IMR-90 (cell line): ENCODE measurements around the gene CHST6. TPM values are rescaled to one million over a fixed set of nuclear protein-coding genes. Genes with fewer than 3 reads are reported as not detected.

Experiments used
- ATAC-seq: fragments of 200-7000 bp; cut with Tn5 transposase; 2 replicates; pipeline ENCODE4 v1.9.1; 2020; ENCODE audit warnings: low read depth, mild to moderate bottlenecking, moderate library complexity
- BruUV-seq: library from RNA; stranded (reverse); fragments of 400-500 nt; replicated peaks from 2 replicates; lab custom pipeline; 2021; lab: Mats Ljungman, UMichigan
- CTCF ChIA-PET: fragments of 300-600 bp; formaldehyde crosslinking; extraction: SDS; loops from one replicate; lab custom pipeline; 2021; ENCODE audit warnings: antibody characterized with exemption; lab: Yijun Ruan, JAX
- POLR2A ChIA-PET: fragments of 300-600 bp; sonication (Branson Sonifier 250); formaldehyde crosslinking; loops from one replicate; lab custom pipeline; 2022; ENCODE audit warnings: antibody characterized with exemption; ENCODE audit not compliant: unreplicated experiment; lab: Charles Lee
- DNase-seq: peaks from one replicate; pipeline ENCODE4 v3.0.0; 2013
- H2AFZ ChIP-seq: replicated peaks from 2 replicates; pipeline ENCODE3; 2013; ENCODE audit warnings: low read length, mild to moderate bottlenecking; ENCODE audit not compliant: poor library complexity
- H2AK5ac ChIP-seq: 2 replicates; pipeline ENCODE4 v1.6.1; 2013; ENCODE audit warnings: low read depth, low read length, inconsistent platforms
- H2AK9ac ChIP-seq: replicated peaks from 2 replicates; pipeline ENCODE3; 2013; ENCODE audit warnings: mild to moderate bottlenecking, low read depth, low read length, moderate library complexity; ENCODE audit not compliant: poor library complexity
- H2BK120ac ChIP-seq: 2 replicates; pipeline ENCODE4 v1.6.1; 2013; ENCODE audit warnings: low read depth, low read length, inconsistent platforms
- H2BK15ac ChIP-seq: 3 replicates; pipeline ENCODE4 v1.6.1; 2013; ENCODE audit warnings: low read depth, low read length, inconsistent platforms
- H2BK20ac ChIP-seq: 2 replicates; pipeline ENCODE4 v1.6.1; 2013; ENCODE audit warnings: low read depth, mild to moderate bottlenecking, inconsistent platforms, low read length, moderate library complexity
- H2BK5ac ChIP-seq: 2 replicates; pipeline ENCODE4 v1.6.1; 2013; ENCODE audit warnings: mild to moderate bottlenecking, low read depth, low read length, inconsistent platforms; ENCODE audit not compliant: poor library complexity, severe bottlenecking
- H3K14ac ChIP-seq: replicated peaks from 2 replicates; pipeline ENCODE4 v1.6.1; 2013; ENCODE audit warnings: low read depth, low read length, inconsistent platforms
- H3K18ac ChIP-seq: 2 replicates; pipeline ENCODE4 v1.6.1; 2013; ENCODE audit warnings: low read depth, low read length, control low read depth
- H3K23ac ChIP-seq: 2 replicates; pipeline ENCODE4 v1.6.1; 2013; ENCODE audit warnings: low read depth, low read length, inconsistent platforms
- H3K27ac ChIP-seq: 2 replicates; pipeline ENCODE4 v1.5.1; 2013; ENCODE audit warnings: mild to moderate bottlenecking, control low read depth, low read length; ENCODE audit not compliant: insufficient read depth
- H3K27me3 ChIP-seq: 2 replicates; pipeline ENCODE4 v1.6.1; 2013; ENCODE audit warnings: low read length; ENCODE audit not compliant: control insufficient read depth, insufficient read depth
- H3K36me3 ChIP-seq: 2 replicates; pipeline ENCODE4 v1.6.1; 2013; ENCODE audit warnings: low read length, mixed read lengths; ENCODE audit not compliant: control insufficient read depth, insufficient read depth
- H3K4ac ChIP-seq: 2 replicates; pipeline ENCODE4 v1.6.1; 2013; ENCODE audit warnings: low read depth, low read length, inconsistent platforms
- H3K4me1 ChIP-seq: 2 replicates; pipeline ENCODE4 v1.6.1; 2013; ENCODE audit warnings: low read length, mixed read lengths; ENCODE audit not compliant: control insufficient read depth, insufficient read depth
- H3K4me2 ChIP-seq: 2 replicates; pipeline ENCODE4 v1.6.1; 2013; ENCODE audit warnings: low read depth, mild to moderate bottlenecking, control low read depth, low read length, moderate library complexity
- H3K4me3 ChIP-seq: 2 replicates; pipeline ENCODE4 v1.5.1; 2013; ENCODE audit warnings: low read depth, mild to moderate bottlenecking, control low read depth, low read length, moderate library complexity; ENCODE audit not compliant: insufficient read depth
- H3K56ac ChIP-seq: 2 replicates; pipeline ENCODE4 v1.6.1; 2013; ENCODE audit warnings: low read length, inconsistent platforms; ENCODE audit not compliant: insufficient read depth; ENCODE audit errors: extremely low read depth
- H3K79me1 ChIP-seq, 2 experiments: 2 replicates each; pipeline ENCODE4 v1.6.1; 2013; ENCODE audit warnings: low read length in 2 of 2, inconsistent platforms in 1 of 2, low read depth in 1 of 2
- H3K9ac ChIP-seq: 2 replicates; pipeline ENCODE4 v1.6.1; 2013; ENCODE audit warnings: low read depth, low read length, control low read depth
- H3K9me1 ChIP-seq: 2 replicates; pipeline ENCODE4 v1.6.1; 2013; ENCODE audit warnings: low read length, inconsistent platforms; ENCODE audit not compliant: insufficient read depth
- H3K9me3 ChIP-seq: 2 replicates; pipeline ENCODE4 v1.6.1; 2013; ENCODE audit warnings: low read length; ENCODE audit not compliant: control insufficient read depth, insufficient read depth
- H4K20me1 ChIP-seq: 2 replicates; pipeline ENCODE4 v1.6.1; 2013; ENCODE audit warnings: low read length, inconsistent platforms; ENCODE audit not compliant: insufficient read depth
- H4K5ac ChIP-seq: 2 replicates; pipeline ENCODE4 v1.6.1; 2013; ENCODE audit warnings: mild to moderate bottlenecking, low read depth, low read length, control low read depth
- H4K8ac ChIP-seq, 2 experiments: 2 replicates each; pipeline ENCODE4 v1.6.1; 2013; ENCODE audit warnings: low read depth in 2 of 2, low read length in 2 of 2, control low read depth in 1 of 2, inconsistent platforms in 1 of 2
- H4K91ac ChIP-seq: 2 replicates; pipeline ENCODE4 v1.6.1; 2013; ENCODE audit warnings: low read depth, low read length, inconsistent platforms; ENCODE audit not compliant: insufficient read depth
- BHLHE40 ChIP-seq: fragments of 150-350 bp; IDR thresholded peaks from 2 replicates; pipeline ENCODE4 v1.6.1; 2016; ENCODE audit warnings: mild to moderate bottlenecking, low read depth, low read length
- CEBPB ChIP-seq: IDR thresholded peaks from 2 replicates; pipeline ENCODE4 v1.6.1; 2012; ENCODE audit warnings: low read depth, low read length, improper control_type of control experiment
- FOS ChIP-seq: fragments of 150-350 bp; IDR thresholded peaks from 2 replicates; pipeline ENCODE4 v1.6.1; 2016; ENCODE audit warnings: low read depth, low read length
- MAFK ChIP-seq: IDR thresholded peaks from 2 replicates; pipeline ENCODE4 v1.6.1; 2012; ENCODE audit warnings: low read depth, low read length, improper control_type of control experiment
- POLR2A ChIP-seq: IDR thresholded peaks from 2 replicates; pipeline ENCODE4 v1.6.1; 2012; ENCODE audit warnings: mild to moderate bottlenecking, low read depth, low read length
- RCOR1 ChIP-seq: IDR thresholded peaks from 2 replicates; pipeline ENCODE4 v1.6.1; 2012; ENCODE audit warnings: mild to moderate bottlenecking, low read length, improper control_type of control experiment; ENCODE audit not compliant: insufficient replicate concordance
- USF2 ChIP-seq: fragments of 150-350 bp; IDR thresholded peaks from 2 replicates; pipeline ENCODE4 v1.6.1; 2017; ENCODE audit warnings: mild to moderate bottlenecking, antibody characterized with exemption, low read length, low read depth
- WGBS, 2 experiments: methylation state at CpG; one replicate each; pipeline versions ENCODE4 v1.1.5 to v1.1.7; 2013; ENCODE audit warnings: missing lambda C conversion rate in 2 of 2; ENCODE audit not compliant: insufficient read length in 1 of 2; ENCODE audit errors: extremely low coverage in 2 of 2; 5-methylcytosine and 5-hydroxymethylcytosine counted together
- dilution Hi-C: fragments of 300-500 bp; cut with HindIII; formaldehyde crosslinking; loops from one replicate; pipeline ENCODE4 v1.14.3; 2018; ENCODE audit warnings: low sequenced_read_pairs; ENCODE audit not compliant: unreplicated experiment
- in situ Hi-C: fragments of 300-500 bp; cut with MboI; formaldehyde crosslinking; loops from 3 replicates; pipeline ENCODE4 v1.14.3; 2019; ENCODE audit warnings: low sequenced_read_pairs, inconsistent platforms, mixed read lengths
- intact Hi-C: fragments of 100-400 bp; cut with micrococcal nuclease; formaldehyde crosslinking; loops from 2 replicates; pipeline ENCODE4 v1.10.0; 2022
- polyA plus RNA-seq, 3 experiments: library from polyadenylated mRNA; depleted of rRNA; stranded (reverse); fragments of >200 nt; gene quantifications; 2 replicates each; pipeline ENCODE4 v1.2.3, GENCODE V29; 2012; ENCODE audit warnings: low replicate concordance in 1 of 3
- total RNA-seq: library from RNA; depleted of rRNA; stranded (reverse); fragments of >200 nt; gene quantifications from 2 replicates; pipeline ENCODE4 v1.2.3, GENCODE V29; 2012; rRNA removed

CHST6 gene
- total and polyA plus RNA-seq, 2 of the 4 experiments (the other 2 are of a cell fraction): under 0.01 to 0.12 TPM

GRCh38 chr16:75423723-75424104 is 71.5 kb downstream of the CHST6 start:
- no peak for DNase-seq
- H3K27ac ChIP-seq: no peak overlapping the region
- TF ChIP-seq POLR2A (no peak), FOS (no peak), USF2 (no peak), MAFK (no peak), CEBPB (no peak), RCOR1 (no peak), BHLHE40 (no peak)
- H3K36me3 ChIP-seq: no peaks in the 10 kb centered on the region
- H4K8ac ChIP-seq: no peak overlapping the region
- in situ Hi-C loops: no loop called here
- no peak overlapping the region for H4K91ac ChIP-seq
- no peak overlapping the region for H2AFZ ChIP-seq
- no peak overlapping the region for H3K56ac ChIP-seq
- intact Hi-C loops: no loop called here
- H3K4me2 ChIP-seq: no peak overlapping the region
- H2BK15ac ChIP-seq: no peak overlapping the region
- no peaks in the 10 kb centered on the region; the same call in 1 of the 2 replicates for H3K9me1 ChIP-seq
- H2BK20ac ChIP-seq: no peak overlapping the region
- H2BK5ac ChIP-seq: peak overlapping the region; percentile 43
- no peak overlapping the region for H3K18ac ChIP-seq
- no peaks in the 10 kb centered on the region for H3K9me3 ChIP-seq
- BruUV-seq: no TSS peak
- no peak overlapping the region for H3K4ac ChIP-seq
- WGBS, 2 experiments: 100% methylated on average over 3 of the region's 4 CpGs; no CpG with 5 or more reads in 1 of the 2 experiments
- no peak overlapping the region for H3K4me3 ChIP-seq
- H2AK5ac ChIP-seq: no peak overlapping the region
- H2AK9ac ChIP-seq: no peak overlapping the region
- ChIA-PET CTCF (interaction anchor here (1.1 kb wide), 1 partner anchor 343 kb away, joined by 3 read pairs; no protein-coding TSS in a partner anchor), POLR2A (no interaction called here)
- H2BK120ac ChIP-seq: no peak overlapping the region
- dilution Hi-C loops: no loop called here
- no peak overlapping the region for H4K5ac ChIP-seq
- no peak overlapping the region for H3K9ac ChIP-seq
- peaks cover 24 to 60% of the 10 kb centered on the region in 2 experiments for H3K79me1 ChIP-seq
- no peaks in the 10 kb centered on the region; the same call in 1 of the 2 replicates for H3K4me1 ChIP-seq
- peaks cover 13% of the 10 kb centered on the region for H4K20me1 ChIP-seq
- ATAC-seq: peak; percentile 35
- no peaks in the 10 kb centered on the region for H3K27me3 ChIP-seq
- H3K23ac ChIP-seq: no peak overlapping the region
- H3K14ac ChIP-seq: no peak overlapping the region

Other genes starting within 250 kb of the CHST6 start
- gene BCAR1, start 243.8 kb downstream of the CHST6 start, total RNA-seq: 17.8 and 18.1 TPM in 2 replicates
- 99.4 and 127 TPM in 2 replicates for gene BCAR1, start 243.8 kb downstream of the CHST6 start, polyA plus RNA-seq (2012; rRNA removed)
- gene CFDP1, start 61.9 kb downstream of the CHST6 start, total RNA-seq: 15.6 and 32.5 TPM in 2 replicates
- gene CFDP1, start 61.9 kb downstream of the CHST6 start, polyA plus RNA-seq (2012; rRNA removed): 36.2 and 38.7 TPM in 2 replicates
- gene TMEM170A, start 30.8 kb downstream of the CHST6 start, total RNA-seq: 10.9 and 16.7 TPM in 2 replicates
- gene TMEM170A, start 30.8 kb downstream of the CHST6 start, polyA plus RNA-seq (2012; rRNA removed): 6.1 and 7.3 TPM in 2 replicates
- not detected in 2 replicates for gene CHST5, start 40.7 kb upstream of the CHST6 start, total RNA-seq
- not detected in 2 replicates for gene CHST5, start 40.7 kb upstream of the CHST6 start, polyA plus RNA-seq (2012; rRNA removed)
- gene TMEM231, start 60.8 kb upstream of the CHST6 start, total RNA-seq: 7.5 and 10.6 TPM in 2 replicates
- gene TMEM231, start 60.8 kb upstream of the CHST6 start, polyA plus RNA-seq (2012; rRNA removed): 15.4 and 15.5 TPM in 2 replicates
- 33.3 and 55.8 TPM in 2 replicates for gene GABARAPL2, start 70.9 kb upstream of the CHST6 start, total RNA-seq
- 64.5 and 65.9 TPM in 2 replicates for gene GABARAPL2, start 70.9 kb upstream of the CHST6 start, polyA plus RNA-seq (2012; rRNA removed)
- gene ADAT1, start 127.8 kb upstream of the CHST6 start, total RNA-seq: 36.7 and 52.9 TPM in 2 replicates
- 22.7 and 23.4 TPM in 2 replicates for gene ADAT1, start 127.8 kb upstream of the CHST6 start, polyA plus RNA-seq (2012; rRNA removed)
- gene KARS1, start 152.2 kb upstream of the CHST6 start, total RNA-seq: 228 and 229 TPM in 2 replicates
- gene KARS1, start 152.2 kb upstream of the CHST6 start, polyA plus RNA-seq (2012; rRNA removed): 111 and 122 TPM in 2 replicates
- gene TERF2IP, start 152.3 kb upstream of the CHST6 start, total RNA-seq: 15.4 and 25.6 TPM in 2 replicates
- 32.5 and 35.2 TPM in 2 replicates for gene TERF2IP, start 152.3 kb upstream of the CHST6 start, polyA plus RNA-seq (2012; rRNA removed)
- gene CPHXL2, start 181.6 kb upstream of the CHST6 start, total RNA-seq: not detected in 2 replicates
- not detected in 2 replicates for gene CPHXL2, start 181.6 kb upstream of the CHST6 start, polyA plus RNA-seq (2012; rRNA removed)
- not detected in 2 replicates for gene DUXB, start 206.0 kb upstream of the CHST6 start, total RNA-seq
- not detected in 2 replicates for gene DUXB, start 206.0 kb upstream of the CHST6 start, polyA plus RNA-seq (2012; rRNA removed)
- not detected in 2 replicates for gene CPHXL, start 231.0 kb upstream of the CHST6 start, total RNA-seq
- not detected in 2 replicates for gene CPHXL, start 231.0 kb upstream of the CHST6 start, polyA plus RNA-seq (2012; rRNA removed)